ENCODE data around the gene LY6G6D.

LY6G6D gene

GRCh38 chr6:31736021-31736767 is 21.0 kb downstream of the LY6G6D start, which contains the start of gene CLIC1:
CLIC1 (minus strand) TSS chr6:31736530; CDS start chr6:31736300, 230 bp downstream.
- DNase-seq (ENCODE audit: low spot score) = peak; percentile 77

GRCh38 chr6:31736768-31737314 is 21.7 kb downstream of the LY6G6D start:
- no peak for DNase-seq (ENCODE audit: low spot score)

- DNase-seq (ENCODE audit: low spot score) = peak; percentile 68
Observed at GRCh38 chr6:31737315-31737990, 22.3 kb downstream of the LY6G6D start.

- peak; percentile 90 for DNase-seq (ENCODE audit: low spot score)
Observed at GRCh38 chr6:31737991-31738979, 23.1 kb downstream of the LY6G6D start.

- DNase-seq (ENCODE audit: low spot score) = peak; percentile 98
Observed at GRCh38 chr6:31739639-31740396, 24.7 kb downstream of the LY6G6D start, which contains the start of gene MSH5. MSH5 (plus strand) TSS chr6:31740005; CDS start chr6:31740467, 462 bp downstream.

- DNase-seq (ENCODE audit: low spot score) = no peak
Observed at GRCh38 chr6:31740397-31741223, 25.5 kb downstream of the LY6G6D start.

- DNase-seq (ENCODE audit: low spot score) = no peak
Observed at GRCh38 chr6:31741815-31742214, 26.7 kb downstream of the LY6G6D start.

- DNase-seq (ENCODE audit: low spot score) = no peak
Observed at GRCh38 chr6:31742894-31743293, 27.7 kb downstream of the LY6G6D start.

- DNase-seq (ENCODE audit: low spot score) = no peak
Observed at GRCh38 chr6:31744422-31744821, 29.3 kb downstream of the LY6G6D start.

GRCh38 chr6:31749301-31750036 is 34.3 kb downstream of the LY6G6D start:
- no peak for DNase-seq (ENCODE audit: low spot score)

- DNase-seq (ENCODE audit: low spot score) = no peak
Observed at GRCh38 chr6:31750411-31751022, 35.4 kb downstream of the LY6G6D start.

- DNase-seq (ENCODE audit: low spot score) = no peak
Observed at GRCh38 chr6:31752739-31753319, 37.7 kb downstream of the LY6G6D start.

GRCh38 chr6:31758281-31758680 is 43.1 kb downstream of the LY6G6D start:
- no peak for DNase-seq (ENCODE audit: low spot score)

- no peak for DNase-seq (ENCODE audit: low spot score)
Observed at GRCh38 chr6:31760790-31761189, 45.6 kb downstream of the LY6G6D start.

GRCh38 chr6:31761343-31761742 is 46.2 kb downstream of the LY6G6D start:
- DNase-seq (ENCODE audit: low spot score) = no peak

GRCh38 chr6:31762356-31762755 is 47.2 kb downstream of the LY6G6D start, which contains the start of gene SAPCD1:
SAPCD1 (plus strand) TSS chr6:31762656; CDS start chr6:31763055, 399 bp downstream.
- DNase-seq (ENCODE audit: low spot score) = no peak

- no peak for DNase-seq (ENCODE audit: low spot score)
Observed at GRCh38 chr6:31762878-31763618, 47.9 kb downstream of the LY6G6D start.

GRCh38 chr6:31763619-31763940 is 48.4 kb downstream of the LY6G6D start:
- peak; percentile 71 for DNase-seq (ENCODE audit: low spot score)

Data from SW480 (cell line).